ENCODE data around the gene ZNF234.
"Not testable (repeated sequence)": the region's sequence is repeated elsewhere in the genome, so short reads cannot be mapped to it uniquely, and the experiment has no call there.

ZNF234 gene

DNA sequence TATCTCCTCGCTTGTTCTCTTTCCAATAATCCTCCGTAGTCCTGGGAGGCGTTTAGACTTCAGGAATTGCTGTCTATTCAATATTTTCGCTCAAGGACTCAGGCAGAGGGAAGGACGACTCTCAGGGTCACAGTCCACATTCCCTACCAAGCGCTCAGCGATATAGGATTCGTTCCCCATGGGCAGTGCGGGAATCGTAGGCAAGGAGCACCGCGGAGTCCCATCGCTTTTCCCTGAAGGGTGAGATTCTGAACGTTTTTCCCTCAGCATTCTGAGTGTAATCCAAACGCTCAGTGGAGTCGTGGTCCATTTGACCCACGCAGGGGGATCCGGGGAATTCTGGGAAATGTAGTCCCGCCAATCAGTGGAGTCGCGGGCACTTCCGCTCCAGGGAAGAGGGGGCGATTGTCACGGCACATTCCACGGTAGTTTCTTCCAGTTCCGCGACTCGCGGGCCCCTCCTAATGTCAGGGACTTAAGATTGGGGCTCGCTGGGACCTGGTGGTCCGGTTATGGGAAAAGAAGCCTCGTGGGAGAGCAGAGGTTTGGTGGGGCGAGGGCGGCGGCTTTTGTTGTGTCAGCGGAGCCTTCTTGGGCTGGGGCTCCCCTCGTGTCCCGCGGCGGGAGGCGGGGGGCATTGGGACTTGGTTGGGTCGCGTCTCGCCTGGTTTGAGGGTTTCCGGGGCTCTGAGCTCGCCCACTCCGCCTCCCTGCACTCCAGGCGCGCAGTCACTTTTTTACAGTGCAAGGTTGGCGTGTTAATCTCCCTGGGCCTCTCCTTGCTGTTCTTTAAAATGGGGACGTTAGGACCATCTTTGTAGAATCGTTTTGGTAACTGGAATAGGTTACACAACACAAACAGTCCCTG lies at the start of gene ZNF234:
Gene ZNF234, plus strand, starts transcription at position 364 of the 868 bp plus-strand sequence. CDS start 3,079 bp downstream, outside the sequence.
- DNase-seq (ENCODE audit: low read depth), result peak; percentile 57

DNA sequence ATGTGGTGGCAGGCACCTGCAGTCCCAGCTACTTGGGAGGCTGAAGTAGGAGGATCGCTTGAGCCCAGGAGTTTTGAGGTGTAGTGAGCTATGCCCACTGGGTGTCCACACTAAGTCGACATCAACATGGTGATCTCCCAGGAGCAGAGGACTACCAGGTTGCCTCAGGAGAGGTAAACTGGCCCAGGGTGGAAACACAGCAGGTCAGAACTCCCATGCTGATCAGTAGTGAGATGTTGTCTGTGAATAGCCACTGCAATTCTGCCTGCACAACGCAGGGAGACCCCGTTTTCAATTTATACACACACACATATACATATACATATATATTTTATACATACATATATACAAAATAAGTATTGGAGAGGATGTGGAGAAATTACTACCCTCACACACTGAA lies 49.2 kb upstream of the ZNF234 start:
- DNase-seq (ENCODE audit: low read depth), result no peak

DNA sequence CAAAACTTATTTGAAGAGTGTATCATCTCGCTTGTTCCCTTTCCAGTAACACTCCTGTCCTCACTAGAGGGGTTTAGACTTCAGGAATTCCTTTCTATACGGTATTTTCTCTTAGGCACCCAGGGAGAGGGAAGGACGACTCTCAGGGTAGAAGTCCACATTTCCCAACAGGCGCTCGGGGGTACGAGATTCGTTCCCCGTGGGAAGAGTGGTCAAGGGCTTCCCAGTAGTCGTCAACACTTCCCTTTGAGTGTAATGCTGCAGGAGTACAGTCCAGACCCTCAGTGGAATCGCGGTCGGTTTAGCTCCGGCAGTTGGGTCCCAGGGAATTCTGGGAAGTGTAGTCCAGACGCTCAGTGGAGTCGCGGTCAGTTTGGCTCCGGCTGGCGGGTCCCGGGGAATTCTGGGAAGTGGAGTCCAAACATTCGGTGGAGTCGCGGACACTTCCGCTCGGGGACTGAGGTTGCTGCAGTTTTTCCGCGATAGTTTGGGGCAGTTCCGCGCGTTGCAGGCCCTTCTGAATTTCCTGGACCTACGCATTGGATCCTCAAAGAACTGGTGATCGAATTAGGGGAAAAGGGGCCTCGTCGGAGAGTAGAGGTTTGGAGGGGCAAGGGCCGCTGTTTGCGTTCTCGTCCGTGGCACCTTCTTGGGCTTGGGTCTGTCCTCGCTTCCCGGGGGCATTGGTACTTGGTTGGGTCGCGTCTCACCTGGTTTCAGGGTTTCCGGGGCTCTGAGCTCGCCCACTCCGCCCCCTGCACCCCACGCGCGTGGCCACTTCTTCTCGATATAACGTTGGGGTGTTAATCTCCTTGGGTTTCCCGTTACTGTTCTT lies 47.2 kb upstream of the ZNF234 start, which contains the start of gene ZNF224:
Gene ZNF224, plus strand, starts transcription at position 431 of the 835 bp plus-strand sequence. CDS start 3,513 bp downstream, outside the sequence.
- peak; percentile 67 for DNase-seq (ENCODE audit: low read depth)

DNA sequence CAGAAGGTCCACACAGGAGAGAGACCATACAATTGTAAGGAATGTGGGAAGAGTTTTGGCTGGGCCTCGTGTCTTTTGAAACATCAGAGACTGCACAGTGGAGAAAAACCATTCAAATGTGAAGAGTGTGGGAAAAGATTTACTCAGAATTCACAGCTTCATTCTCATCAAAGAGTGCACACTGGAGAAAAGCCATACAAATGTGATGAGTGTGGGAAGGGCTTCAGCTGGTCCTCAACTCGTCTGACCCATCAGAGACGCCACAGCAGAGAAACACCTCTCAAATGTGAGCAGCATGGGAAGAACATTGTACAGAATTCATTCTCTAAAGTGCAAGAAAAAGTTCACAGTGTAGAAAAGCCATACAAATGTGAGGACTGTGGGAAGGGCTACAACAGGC lies 33.6 kb upstream of the ZNF234 start:
- DNase-seq (ENCODE audit: low read depth), result no peak

DNA sequence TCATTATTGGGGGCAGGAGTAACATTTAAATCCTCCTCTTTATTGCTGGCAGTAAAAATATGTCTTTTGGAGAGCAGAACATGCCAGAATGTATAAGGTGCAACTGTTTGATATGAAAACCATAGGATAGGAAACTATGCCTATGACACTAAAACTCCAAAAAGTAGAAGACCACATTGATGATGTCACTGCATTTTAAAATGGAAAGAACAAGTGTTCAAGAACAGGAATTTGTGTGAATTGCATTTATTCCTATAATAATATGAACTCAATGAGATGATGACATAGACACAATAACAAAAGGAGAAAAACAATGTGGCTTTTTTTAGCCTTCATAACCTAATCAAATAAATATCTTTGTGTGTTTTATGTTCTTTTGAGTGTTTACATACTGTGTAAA lies 31.9 kb upstream of the ZNF234 start:
- DNase-seq (ENCODE audit: low read depth), result no peak

DNA sequence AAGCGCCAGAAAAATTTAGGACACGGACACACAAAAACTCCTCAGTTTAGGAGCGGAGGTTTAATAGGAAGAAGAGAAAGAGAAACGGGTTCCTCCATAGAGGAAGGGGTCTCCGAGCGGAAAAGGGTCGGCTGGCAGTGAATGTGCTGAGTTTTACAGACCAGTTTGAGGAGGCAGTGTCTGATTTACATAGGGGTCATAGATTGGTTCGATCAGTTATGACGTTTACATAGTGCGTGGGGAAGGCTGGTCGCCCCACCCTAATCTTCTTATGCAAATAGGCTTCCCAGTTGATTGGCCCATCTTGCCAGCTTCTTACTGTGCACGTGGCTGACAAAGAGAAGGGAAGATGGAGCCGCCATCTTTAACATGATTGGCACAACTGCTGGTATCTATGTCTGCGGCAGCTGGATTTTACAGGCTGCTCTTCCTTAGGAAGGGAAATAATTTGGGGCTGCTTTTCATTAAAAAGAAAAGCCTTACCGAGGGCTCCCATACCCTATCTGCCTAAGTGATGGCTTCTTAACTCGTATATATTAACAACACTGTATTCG lies 29.4 kb upstream of the ZNF234 start:
- no peak for DNase-seq (ENCODE audit: low read depth)

DNA sequence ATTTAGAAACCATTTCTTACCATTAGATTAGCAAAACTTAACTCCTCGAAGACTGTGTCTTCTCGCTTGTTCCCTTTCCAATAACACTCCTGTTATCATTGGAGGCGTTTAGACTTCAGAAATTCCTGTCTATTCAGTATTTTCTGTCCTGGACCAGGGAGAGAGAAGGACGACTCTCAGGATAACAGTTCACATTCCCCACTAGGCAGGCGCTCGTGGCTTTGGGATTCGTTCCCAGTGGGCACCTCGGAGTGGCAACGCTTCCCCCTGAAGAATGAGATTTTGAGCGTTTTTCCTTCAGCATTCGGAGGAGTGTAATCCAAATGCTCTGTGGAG lies 28.6 kb upstream of the ZNF234 start:
- no peak for DNase-seq (ENCODE audit: low read depth)

DNA sequence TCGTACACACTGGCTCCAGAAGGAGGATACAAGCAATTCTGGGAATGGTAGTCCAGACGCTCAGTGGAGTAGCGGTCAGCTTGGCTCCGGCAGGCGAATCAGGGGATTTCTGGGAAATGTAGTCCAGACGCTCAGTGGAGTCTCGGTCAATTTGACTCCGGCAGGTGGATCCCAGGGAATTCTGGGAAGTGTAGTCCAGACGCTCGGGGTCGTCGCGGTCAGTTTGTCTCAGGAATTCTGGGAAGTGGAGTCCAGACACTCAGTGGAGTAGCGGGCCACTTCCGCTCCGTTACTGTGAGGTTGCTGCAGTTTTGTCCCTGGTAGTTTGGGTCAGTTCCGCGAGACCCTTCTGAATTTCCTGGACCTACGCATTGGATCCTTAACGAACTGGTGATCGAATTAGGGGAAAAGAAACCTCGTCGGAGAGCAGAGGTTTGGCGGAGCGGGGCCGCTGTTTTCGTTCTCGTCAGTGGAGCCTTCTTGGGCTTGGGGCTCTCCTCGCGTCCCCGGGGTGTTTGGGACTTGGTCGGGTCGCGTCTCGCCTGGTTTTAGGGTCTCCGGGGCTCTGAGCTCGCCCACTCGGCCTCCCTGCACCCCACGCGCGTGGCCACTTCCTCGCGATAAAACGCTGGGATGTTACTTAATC lies 28.1 kb upstream of the ZNF234 start, which contains the start of gene ZNF225:
Gene ZNF225, plus strand, starts transcription at position 262 of the 646 bp plus-strand sequence. CDS start 2,429 bp downstream, outside the sequence.
- DNase-seq (ENCODE audit: low read depth), result peak; percentile 71

DNA sequence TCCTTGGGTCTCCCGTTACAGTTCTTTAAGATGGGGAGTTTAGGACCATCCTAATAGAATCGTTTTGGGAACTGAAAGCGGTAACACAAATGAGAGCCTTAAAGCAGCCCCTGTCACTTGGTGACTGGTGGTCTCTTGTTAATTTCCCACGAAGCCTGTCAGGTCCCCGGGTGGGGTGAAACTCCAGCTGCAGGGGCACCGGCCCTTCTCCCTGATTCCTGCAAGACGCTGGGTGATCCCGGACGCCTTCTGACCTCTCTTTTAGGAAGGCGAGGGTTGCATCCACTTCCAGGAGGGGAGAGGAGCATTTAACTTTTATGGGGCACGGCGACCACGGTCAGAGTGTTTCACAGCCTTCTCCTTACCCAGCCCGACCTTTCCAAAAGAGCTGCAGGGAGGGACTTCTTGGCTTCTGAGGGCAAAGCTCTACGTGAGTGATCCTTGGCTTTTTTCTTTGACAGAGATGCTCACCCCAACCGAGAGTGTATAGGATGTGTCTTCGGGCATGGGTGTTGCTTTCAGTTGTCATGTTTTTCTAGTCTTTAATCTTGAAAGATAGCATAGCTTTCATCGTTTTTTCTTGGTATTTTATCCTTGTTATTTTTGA lies 27.5 kb upstream of the ZNF234 start:
- DNase-seq (ENCODE audit: low read depth), result no peak

DNA sequence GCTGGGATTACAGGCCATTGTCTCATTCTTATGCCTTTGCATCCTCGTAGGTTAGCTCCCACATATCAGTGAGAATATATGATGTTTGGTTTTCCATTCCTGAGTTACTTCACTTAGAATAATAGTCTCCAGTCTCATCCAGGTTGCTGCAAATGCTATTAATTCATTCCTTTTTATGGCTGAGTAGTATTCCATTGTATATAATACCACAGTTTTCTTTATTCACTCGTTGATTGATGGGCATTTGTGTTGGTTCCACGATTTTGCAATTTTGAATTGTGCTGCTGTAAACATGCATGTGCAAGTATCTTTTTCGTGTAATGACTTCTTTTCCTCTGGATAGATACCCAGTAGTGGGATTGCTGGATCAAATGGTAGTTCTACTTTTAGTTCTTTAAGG lies 20.2 kb upstream of the ZNF234 start:
- DNase-seq (ENCODE audit: low read depth), result not testable (repeated sequence)

DNA sequence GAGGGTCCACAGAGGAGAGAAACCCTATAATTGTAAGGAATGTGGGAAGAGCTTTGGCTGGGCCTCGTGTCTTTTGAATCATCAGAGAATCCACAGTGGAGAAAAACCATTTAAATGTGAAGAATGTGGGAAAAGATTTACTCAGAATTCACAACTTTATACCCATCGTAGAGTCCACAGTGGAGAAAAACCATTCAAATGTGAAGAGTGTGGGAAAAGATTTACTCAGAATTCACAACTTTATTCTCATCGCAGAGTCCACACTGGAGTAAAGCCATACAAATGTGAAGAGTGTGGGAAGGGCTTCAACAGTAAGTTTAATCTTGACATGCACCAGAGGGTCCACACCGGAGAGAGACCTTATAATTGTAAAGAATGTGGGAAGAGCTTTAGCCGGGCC lies 9.4 kb upstream of the ZNF234 start:
- no peak for DNase-seq (ENCODE audit: low read depth)

DNA sequence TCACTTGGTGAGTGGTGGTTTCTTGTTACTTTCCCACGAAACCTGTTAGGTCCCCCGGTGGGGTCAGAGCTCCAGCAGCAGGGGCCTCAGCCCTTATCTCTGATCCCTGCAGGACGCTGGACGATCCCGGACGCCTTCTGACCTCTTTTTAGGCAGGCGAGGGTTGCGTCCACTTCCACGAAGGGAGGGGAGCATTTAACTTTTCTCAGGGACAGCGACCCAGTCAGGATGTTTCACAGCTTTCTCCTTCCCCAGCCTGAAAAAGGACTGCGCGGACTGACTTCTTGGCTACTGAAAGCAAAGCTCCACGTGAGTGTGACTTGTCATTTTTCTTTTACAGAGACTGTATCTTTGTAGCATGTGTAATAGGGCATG lies 692 bp downstream of the ZNF234 start:
- no peak for DNase-seq (ENCODE audit: low read depth)

DNA sequence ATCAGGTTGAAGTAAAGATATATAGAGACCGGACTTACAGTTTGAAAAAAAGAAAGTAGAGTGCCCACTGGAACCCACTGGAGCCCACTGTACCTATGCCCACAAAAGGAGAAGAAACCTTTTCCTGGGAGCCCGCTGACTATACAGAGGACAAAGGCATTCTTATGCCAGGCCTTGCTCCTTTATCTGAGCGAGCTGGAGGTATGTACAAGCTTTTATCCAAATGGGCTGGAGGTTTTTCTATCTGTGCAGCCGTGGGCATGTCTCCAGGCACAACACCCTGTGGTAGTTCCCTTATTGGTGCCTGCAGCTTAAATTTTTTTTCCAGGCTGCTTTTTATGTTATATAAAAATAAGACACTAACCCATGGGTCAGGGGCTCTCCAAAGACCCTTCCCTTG lies 8.4 kb downstream of the ZNF234 start:
- DNase-seq (ENCODE audit: low read depth), result no peak

DNA sequence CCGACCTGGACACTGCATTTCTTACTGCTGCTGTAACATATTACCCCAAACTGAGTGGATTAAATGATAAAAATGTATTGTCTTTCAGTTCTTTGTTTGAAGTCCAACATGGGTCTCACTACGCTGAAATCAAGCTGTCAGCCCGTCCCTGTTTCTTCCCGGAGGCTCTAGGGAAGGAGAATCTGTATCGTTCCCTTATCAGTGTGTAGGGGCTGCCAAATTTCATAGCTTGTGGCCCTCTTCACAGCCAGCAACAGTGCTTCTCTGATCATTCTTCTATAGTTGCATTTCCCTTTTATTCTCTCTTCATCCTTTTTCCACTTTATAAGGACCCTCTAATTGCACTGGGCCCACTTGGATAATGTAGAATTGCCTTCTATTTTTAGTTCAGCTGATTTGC lies 10.1 kb downstream of the ZNF234 start:
- no peak for DNase-seq (ENCODE audit: low read depth)

DNA sequence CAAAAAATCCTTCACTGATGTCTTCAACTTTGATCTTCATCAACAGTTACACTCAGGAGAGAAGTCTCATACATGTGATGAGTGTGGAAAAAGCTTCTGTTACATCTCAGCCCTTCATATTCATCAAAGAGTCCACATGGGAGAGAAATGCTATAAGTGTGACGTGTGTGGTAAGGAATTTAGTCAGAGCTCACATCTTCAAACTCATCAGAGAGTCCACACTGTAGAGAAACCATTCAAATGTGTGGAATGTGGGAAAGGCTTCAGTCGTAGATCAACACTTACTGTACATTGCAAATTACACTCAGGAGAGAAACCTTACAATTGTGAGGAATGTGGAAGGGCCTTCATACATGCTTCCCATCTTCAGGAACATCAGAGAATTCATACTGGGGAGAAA lies 15.1 kb downstream of the ZNF234 start:
- no peak for DNase-seq (ENCODE audit: low read depth)

DNA sequence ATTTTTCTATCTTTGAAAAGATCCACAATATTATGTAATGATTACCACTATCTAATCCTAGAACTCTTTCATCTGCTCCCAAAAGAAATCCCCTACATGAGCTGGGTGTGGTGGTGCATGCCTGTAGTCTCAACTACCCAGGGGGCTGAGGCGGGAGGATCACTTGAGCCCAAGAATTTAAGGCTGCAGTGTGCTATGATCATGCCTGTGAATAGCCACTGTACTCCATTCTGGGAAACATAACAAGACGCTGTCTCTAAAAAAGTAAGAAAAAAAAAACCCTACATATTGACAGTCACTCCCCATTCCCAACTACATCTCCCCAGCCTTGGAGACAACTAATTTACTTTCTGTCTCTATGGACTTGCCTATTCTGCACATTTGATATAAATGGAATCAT lies 22.4 kb downstream of the ZNF234 start:
- no peak for DNase-seq (ENCODE audit: low read depth)

DNA sequence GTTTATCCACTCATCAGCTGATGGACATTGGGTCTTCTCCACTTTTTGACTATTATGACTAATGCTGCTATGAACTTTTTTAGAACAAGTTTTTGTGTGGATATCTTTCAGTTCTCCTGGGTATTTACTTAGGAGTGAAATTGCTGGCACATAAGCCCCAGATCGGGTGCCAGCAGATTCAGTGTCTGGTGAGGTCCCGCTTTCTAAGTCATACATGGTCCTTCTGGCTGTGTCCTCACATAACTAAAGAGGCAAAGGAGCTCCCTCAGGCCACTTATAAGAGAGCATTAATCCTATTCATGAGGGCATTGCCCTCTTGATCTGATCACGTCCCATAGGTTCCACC lies 22.9 kb downstream of the ZNF234 start:
- DNase-seq (ENCODE audit: low read depth), result no peak

DNA sequence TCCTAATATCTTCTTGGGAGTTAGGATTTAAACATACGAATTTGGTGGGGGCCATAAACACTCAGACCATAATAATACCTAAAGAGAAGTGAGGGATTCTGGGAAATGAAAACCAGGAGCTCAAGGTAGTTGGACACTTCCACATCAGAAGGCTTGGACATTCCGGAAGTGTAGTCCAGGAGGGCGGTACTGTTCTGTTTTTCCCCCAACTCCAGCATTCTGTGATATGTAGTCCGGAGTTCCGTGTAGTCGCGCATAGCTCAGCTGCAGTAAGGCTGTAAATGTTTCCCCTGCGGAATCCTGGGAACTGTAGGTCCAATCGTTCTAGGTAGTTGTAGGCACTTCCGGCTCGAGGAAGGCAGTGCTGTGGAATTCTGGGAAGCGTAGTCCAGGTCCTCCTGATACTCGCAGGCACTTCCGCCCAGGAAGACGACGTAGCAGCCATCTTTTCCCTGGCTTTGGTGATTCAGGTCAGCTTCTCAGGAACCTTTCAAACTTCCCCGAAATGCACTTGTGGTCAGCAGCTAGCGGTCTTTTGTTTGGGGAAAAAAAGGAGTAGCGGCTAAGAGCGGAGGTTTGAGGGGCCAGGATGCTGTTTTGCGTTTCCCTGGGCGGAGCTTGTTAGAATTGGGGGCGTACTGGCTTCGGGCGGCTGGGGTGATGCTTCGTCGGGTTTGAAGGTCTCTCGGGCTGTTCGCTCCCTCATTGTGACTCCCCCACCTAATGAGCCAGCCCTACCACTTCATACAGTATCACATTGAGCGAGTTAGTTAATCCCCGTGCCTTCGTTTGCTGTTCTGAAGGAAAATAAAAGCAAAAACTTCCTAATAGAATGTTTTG lies 23.5 kb downstream of the ZNF234 start, which contains the start of gene ZNF226:
Gene ZNF226, plus strand, starts transcription at position 428 of the 840 bp plus-strand sequence. CDS start 4,981 bp downstream, outside the sequence.
- DNase-seq (ENCODE audit: low read depth), result peak; percentile 69

DNA sequence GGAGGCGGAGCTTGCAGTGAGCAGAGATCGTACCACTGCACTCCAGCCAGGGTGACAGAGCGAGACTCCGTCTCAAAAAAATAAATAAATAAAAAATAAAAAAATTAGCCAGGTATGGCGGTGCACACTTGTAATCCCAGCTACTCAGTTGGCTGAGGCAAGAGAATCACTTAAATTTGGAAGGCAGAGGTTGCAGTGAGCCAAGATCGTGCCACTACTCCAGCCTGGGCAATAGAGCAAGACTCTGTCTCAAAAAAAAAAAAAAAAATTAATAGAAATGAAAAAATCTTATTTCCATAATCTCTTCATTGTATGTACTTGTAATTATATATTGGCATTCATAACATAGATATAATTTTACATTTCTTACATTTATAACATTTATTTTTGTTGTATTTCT lies 29.3 kb downstream of the ZNF234 start:
- DNase-seq (ENCODE audit: low read depth), result not testable (repeated sequence)

DNA sequence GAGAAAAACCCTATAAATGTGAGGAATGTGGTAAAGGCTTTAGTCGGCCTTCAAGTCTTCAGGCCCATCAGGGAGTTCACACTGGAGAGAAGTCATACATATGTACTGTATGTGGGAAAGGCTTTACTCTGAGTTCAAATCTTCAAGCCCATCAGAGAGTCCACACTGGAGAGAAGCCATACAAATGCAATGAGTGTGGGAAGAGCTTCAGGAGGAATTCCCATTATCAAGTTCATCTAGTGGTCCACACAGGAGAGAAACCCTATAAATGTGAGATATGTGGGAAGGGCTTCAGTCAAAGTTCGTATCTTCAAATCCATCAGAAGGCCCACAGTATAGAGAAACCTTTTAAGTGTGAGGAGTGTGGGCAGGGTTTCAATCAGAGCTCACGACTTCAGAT lies 35.2 kb downstream of the ZNF234 start:
- DNase-seq (ENCODE audit: low read depth), result no peak

DNA sequence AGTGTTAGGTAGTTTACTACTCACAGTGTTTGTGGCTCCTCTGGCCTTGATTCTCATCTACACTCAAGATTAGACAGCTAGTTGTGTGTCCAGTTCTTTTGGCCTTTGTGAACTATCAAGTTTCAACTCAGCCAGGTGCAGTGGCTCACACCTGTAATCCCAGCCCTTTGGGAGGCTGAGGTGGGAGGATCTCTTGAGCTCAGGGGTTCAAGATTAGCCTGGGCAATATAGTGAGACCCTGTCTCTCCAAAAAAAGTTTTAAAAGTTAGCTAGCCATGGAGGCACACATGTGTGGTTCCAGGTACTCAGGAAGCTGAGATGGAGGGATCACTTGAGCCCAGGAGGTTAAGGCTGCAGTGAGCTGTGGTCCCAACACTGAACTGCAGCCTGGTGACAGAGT lies 39.6 kb downstream of the ZNF234 start:
- DNase-seq (ENCODE audit: low read depth), result no peak

Data from stimulated activated CD8-positive, alpha-beta memory T cell treated with anti-CD3 and anti-CD28 coated beads, Interleukin-12 subunit alpha, Interleukin-12 subunit beta, amount 100 ng/mL, for 1 hour (primary cell).